ENCODE results near the gene SRPX2. TPM values are rescaled to one million over a fixed set of nuclear protein-coding genes. Genes with fewer than 3 reads are reported as not detected.

SRPX2 gene, protein sequence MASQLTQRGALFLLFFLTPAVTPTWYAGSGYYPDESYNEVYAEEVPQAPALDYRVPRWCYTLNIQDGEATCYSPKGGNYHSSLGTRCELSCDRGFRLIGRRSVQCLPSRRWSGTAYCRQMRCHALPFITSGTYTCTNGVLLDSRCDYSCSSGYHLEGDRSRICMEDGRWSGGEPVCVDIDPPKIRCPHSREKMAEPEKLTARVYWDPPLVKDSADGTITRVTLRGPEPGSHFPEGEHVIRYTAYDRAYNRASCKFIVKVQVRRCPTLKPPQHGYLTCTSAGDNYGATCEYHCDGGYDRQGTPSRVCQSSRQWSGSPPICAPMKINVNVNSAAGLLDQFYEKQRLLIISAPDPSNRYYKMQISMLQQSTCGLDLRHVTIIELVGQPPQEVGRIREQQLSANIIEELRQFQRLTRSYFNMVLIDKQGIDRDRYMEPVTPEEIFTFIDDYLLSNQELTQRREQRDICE
- 205 TPM for polyA plus RNA-seq (2013, experiment 1 of 2)
- polyA plus RNA-seq (2013, experiment 2 of 2): 224 TPM

DNA sequence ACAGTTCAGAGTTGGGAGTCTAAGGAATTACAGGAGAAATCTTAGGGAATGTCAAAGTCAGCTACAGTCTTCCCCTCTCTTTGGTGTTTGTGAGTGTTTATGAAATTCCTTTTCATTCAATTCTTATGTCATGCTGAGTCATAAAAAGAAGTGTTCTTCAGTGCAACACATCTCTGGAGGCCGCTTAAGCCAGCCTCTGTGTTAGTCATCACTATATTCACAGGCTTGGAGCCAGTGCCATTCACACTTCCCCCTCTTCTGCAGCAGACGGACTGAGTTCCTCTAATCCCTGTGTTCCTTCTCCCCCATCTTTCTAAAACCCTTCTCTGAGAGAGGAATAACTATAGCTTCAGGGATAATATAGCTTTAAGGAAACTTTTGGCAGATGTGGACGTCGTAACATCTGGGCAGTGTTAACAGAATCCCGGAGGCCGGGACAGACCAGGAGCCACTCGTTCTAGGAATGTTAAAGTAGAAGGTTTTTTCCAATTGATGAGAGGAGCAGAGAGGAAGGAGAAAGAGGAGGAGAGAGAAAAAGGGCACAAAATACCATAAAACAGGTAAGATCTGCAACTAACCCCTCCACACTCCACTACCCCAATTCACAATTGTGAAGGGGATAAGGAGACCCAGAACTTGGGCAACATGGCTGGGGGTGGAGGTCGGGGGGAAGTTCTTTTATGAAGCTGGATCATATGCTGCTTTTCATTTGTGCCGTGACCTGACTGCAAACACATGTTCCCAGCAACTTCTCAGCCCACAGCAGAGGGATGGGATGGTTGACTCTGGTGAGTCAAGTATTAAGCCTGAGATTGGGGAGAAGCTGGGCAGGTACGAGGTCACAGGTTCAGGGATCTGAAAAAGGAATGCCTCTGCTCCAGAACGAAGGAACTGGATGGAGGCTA is at the start of gene SRPX2:
SRPX2 (plus strand) TSS at position 244 of the 905 bp plus-strand sequence. CDS start 2,124 bp downstream, outside the sequence.
- no peak within 1 kb of the TSS for H2AK5ac ChIP-seq (ENCODE audit: low read length, severe bottlenecking)

DNA sequence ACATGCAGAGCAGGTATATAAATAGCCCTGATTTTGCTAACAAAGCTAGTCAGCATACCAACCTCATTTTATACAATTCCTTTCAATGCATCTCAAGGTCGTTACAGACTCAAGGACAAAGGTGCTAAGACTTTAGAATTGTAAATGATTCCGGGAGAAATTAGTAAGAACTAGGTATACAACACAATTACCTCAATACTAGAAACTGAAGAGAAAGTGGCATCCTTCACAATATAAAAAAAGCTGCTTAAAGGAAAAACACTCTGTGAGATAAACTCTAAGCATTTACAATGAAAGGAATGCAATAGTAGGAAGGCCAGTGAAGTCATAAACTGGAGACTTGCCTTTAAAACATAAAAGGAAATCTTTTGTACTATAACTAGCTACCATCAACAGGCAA is 47.4 kb upstream of the SRPX2 start:
- no peak overlapping the region for H2BK12ac ChIP-seq (ENCODE audit: low read length in 2 of 2)
- H3K9me3 ChIP-seq (ENCODE audit: control insufficient read depth, low read length): no peaks in the 10 kb centered on the region
- H3K9ac ChIP-seq (ENCODE audit: low read length): no peak overlapping the region
- H3K36me3 ChIP-seq (ENCODE audit: control insufficient read depth in 1 of 2, insufficient read depth in 2 of 2, low read depth in 1 of 2, low read length in 2 of 2): no peaks in the 10 kb centered on the region
- no peak for DNase-seq
- H2BK5ac ChIP-seq (ENCODE audit: low read depth, low read length, poor library complexity, severe bottlenecking): no peak overlapping the region
- no peak overlapping the region for H3K4ac ChIP-seq (ENCODE audit: low read depth in 1 of 2, low read length in 2 of 2)
- no peaks in the 10 kb centered on the region for H3K79me1 ChIP-seq (replicated peaks; ENCODE audit: low read length, poor library complexity, severe bottlenecking)
- no peak overlapping the region for H3K27ac ChIP-seq (ENCODE audit: low read length, poor library complexity, severe bottlenecking)
- no CpG with 5 or more reads among the region's 2 CpGs for WGBS
- no peak overlapping the region for H3K23ac ChIP-seq (ENCODE audit: low read length in 2 of 2)
- H2AFZ ChIP-seq (ENCODE audit: low read depth, low read length): no peak overlapping the region
- H3K4me1 ChIP-seq (ENCODE audit: control insufficient read depth, insufficient read depth, low read depth, low read length): no peaks in the 10 kb centered on the region
- H2AK5ac ChIP-seq (ENCODE audit: low read length, severe bottlenecking): no peak overlapping the region
- H3K18ac ChIP-seq (ENCODE audit: low read depth in 1 of 2, low read length in 2 of 2): no peak overlapping the region
- no peak overlapping the region for H4K91ac ChIP-seq (ENCODE audit: low read length)
- peaks cover 0 to 32% of the 10 kb centered on the region in 2 experiments for H3K27me3 ChIP-seq (ENCODE audit: control insufficient read depth in 1 of 2, insufficient read depth in 1 of 2, low read length in 2 of 2)
- H4K8ac ChIP-seq (ENCODE audit: low read length): no peak overlapping the region
- H3K4me2 ChIP-seq (ENCODE audit: low read length, poor library complexity, severe bottlenecking): no peak overlapping the region
- no peak overlapping the region for H3K4me3 ChIP-seq (ENCODE audit: insufficient read depth in 1 of 2, low read depth in 1 of 2, low read length in 2 of 2)
- H3K14ac ChIP-seq (ENCODE audit: low read length in 2 of 2): no peak overlapping the region
- no peak overlapping the region for H2BK15ac ChIP-seq (ENCODE audit: low read depth, poor library complexity, severe bottlenecking)
- H2BK120ac ChIP-seq (ENCODE audit: low read depth, low read length): no peak overlapping the region

More for the DNA sequence above, at the start of gene SRPX2:
- Histone ChIP-seq H3K14ac (ENCODE audit: low read length in 2 of 2) (no peak within 1 kb of the TSS), H3K27ac (ENCODE audit: low read length, poor library complexity, severe bottlenecking) (peak within 1 kb of the TSS; percentile 88), H3K9me3 (ENCODE audit: control insufficient read depth, low read length) (no peaks in the 10 kb centered on the region), H2BK120ac (ENCODE audit: low read depth, low read length) (peak within 1 kb of the TSS; percentile 34), H3K4me1 (ENCODE audit: control insufficient read depth, insufficient read depth, low read depth, low read length) (peaks cover 1% of the 10 kb centered on the region), H3K36me3 (ENCODE audit: control insufficient read depth in 1 of 2, insufficient read depth in 2 of 2, low read depth in 1 of 2, low read length in 2 of 2) (no peaks in the 10 kb centered on the region), H3K4me2 (ENCODE audit: low read length, poor library complexity, severe bottlenecking) (peak within 1 kb of the TSS; percentile 73), H3K9ac (ENCODE audit: low read length) (peak within 1 kb of the TSS; percentile 94), H2BK5ac (ENCODE audit: low read depth, low read length, poor library complexity, severe bottlenecking) (peak within 1 kb of the TSS; percentile 79), H4K8ac (ENCODE audit: low read length) (peak within 1 kb of the TSS; percentile 80), H2BK15ac (ENCODE audit: low read depth, poor library complexity, severe bottlenecking) (no peak within 1 kb of the TSS), H3K79me1 (replicated peaks; ENCODE audit: low read length, poor library complexity, severe bottlenecking) (no peaks in the 10 kb centered on the region), H3K18ac (ENCODE audit: low read depth in 1 of 2, low read length in 2 of 2) (peak within 1 kb of the TSS; percentile 37 to 87), H3K27me3 (ENCODE audit: control insufficient read depth in 1 of 2, insufficient read depth in 1 of 2, low read length in 2 of 2) (peaks cover 0 to 33% of the 10 kb centered on the region in 2 experiments), H2BK12ac (ENCODE audit: low read length in 2 of 2) (no peak within 1 kb of the TSS), H3K23ac (ENCODE audit: low read length in 2 of 2) (no peak within 1 kb of the TSS), H2AFZ (ENCODE audit: low read depth, low read length) (no peak within 1 kb of the TSS), H3K4ac (ENCODE audit: low read depth in 1 of 2, low read length in 2 of 2) (peak within 1 kb of the TSS in 1 of 2 experiments; percentile 82), H4K91ac (ENCODE audit: low read length) (peak within 1 kb of the TSS; percentile 25), H3K4me3 (ENCODE audit: insufficient read depth in 1 of 2, low read depth in 1 of 2, low read length in 2 of 2) (peak within 1 kb of the TSS; percentile 51 to 83)
- 0% methylated on average over 4 of the region's 11 CpGs for WGBS
- peak; percentile 93 for DNase-seq

DNA sequence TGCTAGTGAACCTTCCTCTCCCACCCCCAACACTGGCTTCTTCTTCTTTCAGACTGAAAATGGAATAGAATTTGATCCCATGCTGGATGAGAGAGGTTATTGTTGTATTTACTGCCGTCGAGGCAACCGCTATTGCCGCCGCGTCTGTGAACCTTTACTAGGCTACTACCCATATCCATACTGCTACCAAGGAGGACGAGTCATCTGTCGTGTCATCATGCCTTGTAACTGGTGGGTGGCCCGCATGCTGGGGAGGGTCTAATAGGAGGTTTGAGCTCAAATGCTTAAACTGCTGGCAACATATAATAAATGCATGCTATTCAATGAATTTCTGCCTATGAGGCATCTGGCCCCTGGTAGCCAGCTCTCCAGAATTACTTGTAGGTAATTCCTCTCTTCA is 44.5 kb upstream of the SRPX2 start:
- Histone ChIP-seq H3K4ac (ENCODE audit: low read depth in 1 of 2, low read length in 2 of 2) (no peak overlapping the region), H2BK5ac (ENCODE audit: low read depth, low read length, poor library complexity, severe bottlenecking) (no peak overlapping the region), H3K14ac (ENCODE audit: low read length in 2 of 2) (no peak overlapping the region), H3K27me3 (ENCODE audit: control insufficient read depth in 1 of 2, insufficient read depth in 1 of 2, low read length in 2 of 2) (peaks cover 0 to 34% of the 10 kb centered on the region in 2 experiments), H2AFZ (ENCODE audit: low read depth, low read length) (no peak overlapping the region), H2BK120ac (ENCODE audit: low read depth, low read length) (no peak overlapping the region), H3K4me1 (ENCODE audit: control insufficient read depth, insufficient read depth, low read depth, low read length) (no peaks in the 10 kb centered on the region), H3K4me2 (ENCODE audit: low read length, poor library complexity, severe bottlenecking) (no peak overlapping the region), H3K36me3 (ENCODE audit: control insufficient read depth in 1 of 2, insufficient read depth in 2 of 2, low read depth in 1 of 2, low read length in 2 of 2) (no peaks in the 10 kb centered on the region), H3K23ac (ENCODE audit: low read length in 2 of 2) (no peak overlapping the region), H3K18ac (ENCODE audit: low read depth in 1 of 2, low read length in 2 of 2) (no peak overlapping the region), H4K8ac (ENCODE audit: low read length) (no peak overlapping the region), H3K9me3 (ENCODE audit: control insufficient read depth, low read length) (no peaks in the 10 kb centered on the region), H2AK5ac (ENCODE audit: low read length, severe bottlenecking) (no peak overlapping the region), H4K91ac (ENCODE audit: low read length) (no peak overlapping the region), H3K4me3 (ENCODE audit: insufficient read depth in 1 of 2, low read depth in 1 of 2, low read length in 2 of 2) (no peak overlapping the region), H3K79me1 (replicated peaks; ENCODE audit: low read length, poor library complexity, severe bottlenecking) (no peaks in the 10 kb centered on the region), H3K27ac (ENCODE audit: low read length, poor library complexity, severe bottlenecking) (no peak overlapping the region), H3K9ac (ENCODE audit: low read length) (no peak overlapping the region), H2BK15ac (ENCODE audit: low read depth, poor library complexity, severe bottlenecking) (no peak overlapping the region), H2BK12ac (ENCODE audit: low read length in 2 of 2) (no peak overlapping the region)
- WGBS: no CpG with 5 or more reads among the region's 9 CpGs
- no peak for DNase-seq

DNA sequence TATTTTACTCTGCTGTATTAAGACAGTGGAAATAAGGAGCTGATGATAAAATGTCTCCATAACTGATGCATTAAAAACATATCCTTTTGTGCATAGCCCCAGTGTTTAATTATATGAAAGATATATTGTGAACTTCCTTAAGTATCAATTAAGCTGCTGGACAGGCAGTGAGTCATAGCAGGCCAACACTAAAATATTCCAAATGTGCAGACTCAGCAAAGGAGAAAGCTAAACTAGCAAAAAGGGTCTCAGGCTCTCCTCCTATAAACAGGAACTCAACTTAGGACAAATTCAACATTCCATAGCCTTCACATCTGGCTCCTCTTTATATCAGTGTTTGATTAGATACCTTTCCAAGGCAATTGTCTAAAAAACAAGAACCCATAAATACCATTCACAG is 43.7 kb upstream of the SRPX2 start:
- H3K27me3 ChIP-seq (ENCODE audit: control insufficient read depth in 1 of 2, insufficient read depth in 1 of 2, low read length in 2 of 2): peaks cover 0 to 37% of the 10 kb centered on the region in 2 experiments
- no peaks in the 10 kb centered on the region for H3K36me3 ChIP-seq (ENCODE audit: control insufficient read depth in 1 of 2, insufficient read depth in 2 of 2, low read depth in 1 of 2, low read length in 2 of 2)
- no peak overlapping the region for H3K4me2 ChIP-seq (ENCODE audit: low read length, poor library complexity, severe bottlenecking)
- H2BK120ac ChIP-seq (ENCODE audit: low read depth, low read length): no peak overlapping the region
- no peak overlapping the region for H4K8ac ChIP-seq (ENCODE audit: low read length)
- no peak overlapping the region for H2BK15ac ChIP-seq (ENCODE audit: low read depth, poor library complexity, severe bottlenecking)
- H3K4me1 ChIP-seq (ENCODE audit: control insufficient read depth, insufficient read depth, low read depth, low read length): no peaks in the 10 kb centered on the region
- no peak overlapping the region for H3K4me3 ChIP-seq (ENCODE audit: insufficient read depth in 1 of 2, low read depth in 1 of 2, low read length in 2 of 2)
- no peak overlapping the region for H3K23ac ChIP-seq (ENCODE audit: low read length in 2 of 2)
- H4K91ac ChIP-seq (ENCODE audit: low read length): no peak overlapping the region
- no peak overlapping the region for H3K9ac ChIP-seq (ENCODE audit: low read length)
- H3K79me1 ChIP-seq (replicated peaks; ENCODE audit: low read length, poor library complexity, severe bottlenecking): no peaks in the 10 kb centered on the region
- no peak overlapping the region for H2AFZ ChIP-seq (ENCODE audit: low read depth, low read length)
- H3K18ac ChIP-seq (ENCODE audit: low read depth in 1 of 2, low read length in 2 of 2): no peak overlapping the region
- H3K27ac ChIP-seq (ENCODE audit: low read length, poor library complexity, severe bottlenecking): no peak overlapping the region
- no peak overlapping the region for H2BK12ac ChIP-seq (ENCODE audit: low read length in 2 of 2)
- H3K9me3 ChIP-seq (ENCODE audit: control insufficient read depth, low read length): no peaks in the 10 kb centered on the region
- H2BK5ac ChIP-seq (ENCODE audit: low read depth, low read length, poor library complexity, severe bottlenecking): no peak overlapping the region
- DNase-seq: peak; percentile 4
- no peak overlapping the region for H2AK5ac ChIP-seq (ENCODE audit: low read length, severe bottlenecking)
- no peak overlapping the region for H3K14ac ChIP-seq (ENCODE audit: low read length in 2 of 2)
- H3K4ac ChIP-seq (ENCODE audit: low read depth in 1 of 2, low read length in 2 of 2): no peak overlapping the region
